Right ventricle myocardium inferior (tissue), 1 donor: ENCODE results near the gene CCL28. TPM values are rescaled to one million over a fixed set of nuclear protein-coding genes. Genes with fewer than 3 reads are reported as not detected.
A peak's percentile ranks its signal among the peaks of the same experiment; 100 is the strongest.
"Not testable (repeated sequence)": the region's sequence is repeated elsewhere in the genome, so short reads cannot be mapped to it uniquely, and the experiment has no call there.

Source experiments
- ATAC-seq: fragments of 200-7000 bp; cut with Tn5 transposase; one replicate; pipeline ENCODE4 v1.9.1; 2020; ENCODE audit warnings: mild to moderate bottlenecking, moderate library complexity
- DNase-seq: peaks from one replicate; pipeline ENCODE4 v3.0.0; 2021; ENCODE audit errors: missing footprints
- intact Hi-C: fragments of 100-400 bp; cut with DNase I; formaldehyde crosslinking; loops from one replicate; pipeline ENCODE4 v1.11.0; 2022
- long read RNA-seq: library from polyadenylated mRNA; unstranded; transcript quantifications from one replicate; pipeline ENCODE4 v2.0.0, GENCODE V29; 2021
- total RNA-seq: library from RNA; stranded (reverse); fragmentation: NEBNext Ultra II Directional; extraction: Animal tissue kit (Norgen Biotek cat#: 25700); gene quantifications from one replicate; pipeline ENCODE4 v1.2.1, GENCODE V29; 2021
- donor health status: DM: no; HTN: yes; CAD: no; lungs with severe emphysema.

CCL28 gene, protein sequence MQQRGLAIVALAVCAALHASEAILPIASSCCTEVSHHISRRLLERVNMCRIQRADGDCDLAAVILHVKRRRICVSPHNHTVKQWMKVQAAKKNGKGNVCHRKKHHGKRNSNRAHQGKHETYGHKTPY
- total RNA-seq = 0.81 TPM
- long read RNA-seq, partial matches to known transcripts = 0 of 1 reads
- long read RNA-seq, other reads (novel, unspliced or antisense) = 1 of 1 reads

DNA sequence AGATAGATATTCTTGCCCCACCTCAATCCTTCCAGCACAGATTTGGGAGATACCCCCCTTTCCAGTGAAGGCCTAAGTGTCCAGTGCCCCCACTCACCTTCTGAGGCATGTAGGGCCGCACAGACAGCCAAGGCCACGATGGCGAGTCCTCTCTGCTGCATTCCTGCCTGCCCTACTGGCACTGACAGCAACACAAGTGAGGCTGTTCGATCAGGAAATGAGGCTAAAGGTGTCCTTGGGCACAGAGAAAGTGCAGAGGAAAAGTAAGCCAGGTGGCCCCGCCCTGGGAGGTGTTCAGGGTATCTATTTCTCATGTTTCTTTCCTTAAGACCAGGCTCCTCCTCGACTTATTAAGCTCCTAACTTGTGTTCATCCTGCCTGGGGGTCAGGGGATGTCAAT lies at the start of gene CCL28:
Gene CCL28 (minus strand): TSS at position 236 of the 400 bp plus-strand sequence. CDS start 75 bp downstream, at position 161.
- DNase-seq (no peak), ATAC-seq (no peak)
- intact Hi-C loops = no loop called here

DNA sequence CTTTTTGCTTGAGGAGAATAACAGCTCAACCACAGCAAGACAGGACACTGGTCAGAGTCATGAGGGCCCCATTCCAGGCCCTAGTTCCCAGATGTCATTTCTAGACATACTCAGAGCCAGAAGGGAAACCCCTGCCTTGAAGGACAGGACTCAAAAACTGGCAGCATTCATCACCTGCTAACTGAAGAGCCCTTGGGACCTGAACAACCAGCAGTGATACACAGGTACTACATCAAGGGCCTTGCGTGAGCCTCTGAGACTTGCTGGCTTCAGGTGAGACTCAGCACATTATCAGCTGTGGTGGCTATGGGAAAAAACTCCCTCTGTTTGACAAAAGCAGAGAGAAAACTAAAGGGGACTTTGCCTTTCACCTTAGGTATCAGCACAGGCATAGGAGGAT lies 48.9 kb upstream of the CCL28 start:
- DNase-seq (no peak), ATAC-seq (no peak)
- intact Hi-C loops = no loop called here

DNA sequence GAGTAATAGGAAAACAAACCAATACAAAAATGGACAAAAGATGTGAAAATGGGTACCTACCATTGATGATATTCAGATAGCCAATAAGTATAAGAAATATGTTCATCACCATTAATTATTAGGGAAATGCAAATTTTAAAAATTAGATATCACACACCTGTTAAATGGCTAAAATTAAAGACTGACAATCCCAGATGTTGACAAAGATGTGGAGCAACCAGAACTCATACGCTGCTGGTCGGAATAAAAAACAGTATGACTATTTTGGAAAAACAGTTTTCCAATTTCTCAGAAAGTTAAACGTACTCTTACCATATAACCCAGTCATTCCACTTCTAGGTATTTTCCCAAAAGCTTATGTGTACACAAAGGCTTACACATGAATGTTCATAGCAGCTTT lies 44.4 kb upstream of the CCL28 start:
- DNase-seq (no peak), ATAC-seq (no peak)
- intact Hi-C loops = no loop called here

DNA sequence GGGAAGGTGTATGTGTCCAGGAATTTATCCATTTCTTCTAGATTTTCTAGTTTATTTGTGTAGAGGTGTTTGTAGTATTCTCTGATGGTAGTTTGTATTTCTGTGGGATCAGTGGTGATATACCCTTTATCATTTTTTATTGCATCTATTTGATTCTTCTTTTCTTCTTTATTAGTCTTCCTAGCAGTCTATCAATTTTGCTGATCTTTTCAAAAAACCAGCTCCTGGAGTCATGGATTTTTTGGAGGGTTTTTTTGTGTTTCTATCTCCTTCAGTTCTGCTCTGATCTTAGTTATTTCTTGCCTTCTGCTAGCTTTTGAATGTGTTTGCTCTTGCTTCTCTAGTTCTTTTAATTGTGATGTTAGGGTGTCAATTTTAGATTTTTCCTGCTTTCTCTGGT lies 29.4 kb upstream of the CCL28 start:
- DNase-seq, intact Hi-C loops, ATAC-seq: not testable (repeated sequence)

- ATAC-seq = no peak
- intact Hi-C loops = no loop called here
- DNase-seq = no peak
Measured at GRCh38 chr5:43437062-43437660, 25.0 kb upstream of the CCL28 start.

GRCh38 chr5:43433382-43433781 lies 21.2 kb upstream of the CCL28 start:
- ATAC-seq = no peak
- intact Hi-C loops = no loop called here
- DNase-seq = no peak

GRCh38 chr5:43432486-43433375 lies 20.5 kb upstream of the CCL28 start:
- intact Hi-C loops = no loop called here
- no peak for DNase-seq
- ATAC-seq = peak; percentile 97

- ATAC-seq (no peak), DNase-seq (no peak)
- intact Hi-C loops = no loop called here
Measured at GRCh38 chr5:43429706-43430105, 17.5 kb upstream of the CCL28 start.

- intact Hi-C loops = no loop called here
- no peak for ATAC-seq
- DNase-seq = no peak
Measured at GRCh38 chr5:43429016-43429415, 16.8 kb upstream of the CCL28 start.

- intact Hi-C loops = no loop called here
- ATAC-seq = no peak
- no peak for DNase-seq
Measured at GRCh38 chr5:43427306-43427705, 15.1 kb upstream of the CCL28 start.

DNA sequence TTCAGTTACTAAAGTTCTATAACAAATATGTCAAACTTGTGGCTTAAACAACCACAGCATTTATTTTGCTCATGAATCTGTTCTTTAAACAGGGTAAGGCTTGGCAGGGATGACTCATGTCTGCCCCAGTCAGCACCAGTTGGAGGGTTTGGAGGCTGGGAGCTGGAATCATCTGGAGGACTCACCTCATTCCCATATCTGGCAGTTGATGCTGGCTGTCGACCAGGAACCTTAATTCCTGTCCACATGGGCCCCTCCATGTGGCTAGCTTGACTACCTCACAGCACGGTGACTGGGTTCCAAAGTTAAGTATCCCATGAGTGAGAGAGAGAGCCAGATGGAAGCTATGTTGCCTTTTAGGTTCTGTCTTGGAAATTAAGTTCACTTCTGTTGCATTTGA lies 13.8 kb upstream of the CCL28 start:
- DNase-seq = no peak
- no peak for ATAC-seq
- intact Hi-C loops = no loop called here

DNA sequence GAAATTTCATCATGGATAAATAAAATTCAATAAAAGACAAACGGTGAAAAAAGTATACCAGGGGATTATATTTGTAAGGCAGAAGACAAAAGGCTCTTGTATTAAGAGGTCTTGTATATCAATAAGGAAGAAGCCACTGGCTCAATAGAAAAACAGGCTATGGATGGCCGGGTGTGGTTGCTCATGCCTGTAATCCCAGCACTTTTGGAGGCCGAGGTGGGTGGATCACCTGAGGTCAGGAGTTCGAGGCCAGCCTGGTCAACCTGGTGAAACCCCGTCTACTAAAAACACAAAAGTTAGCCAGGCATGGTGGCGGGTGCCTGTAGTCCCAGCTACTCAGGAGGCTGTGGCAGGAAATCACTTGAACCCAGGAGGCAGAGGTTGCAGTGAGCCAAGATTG lies 10.9 kb upstream of the CCL28 start:
- ATAC-seq, DNase-seq, intact Hi-C loops: not testable (repeated sequence)

GRCh38 chr5:43422143-43422542 lies 10.0 kb upstream of the CCL28 start:
- intact Hi-C loops = no loop called here
- DNase-seq (no peak), ATAC-seq (no peak)

DNA sequence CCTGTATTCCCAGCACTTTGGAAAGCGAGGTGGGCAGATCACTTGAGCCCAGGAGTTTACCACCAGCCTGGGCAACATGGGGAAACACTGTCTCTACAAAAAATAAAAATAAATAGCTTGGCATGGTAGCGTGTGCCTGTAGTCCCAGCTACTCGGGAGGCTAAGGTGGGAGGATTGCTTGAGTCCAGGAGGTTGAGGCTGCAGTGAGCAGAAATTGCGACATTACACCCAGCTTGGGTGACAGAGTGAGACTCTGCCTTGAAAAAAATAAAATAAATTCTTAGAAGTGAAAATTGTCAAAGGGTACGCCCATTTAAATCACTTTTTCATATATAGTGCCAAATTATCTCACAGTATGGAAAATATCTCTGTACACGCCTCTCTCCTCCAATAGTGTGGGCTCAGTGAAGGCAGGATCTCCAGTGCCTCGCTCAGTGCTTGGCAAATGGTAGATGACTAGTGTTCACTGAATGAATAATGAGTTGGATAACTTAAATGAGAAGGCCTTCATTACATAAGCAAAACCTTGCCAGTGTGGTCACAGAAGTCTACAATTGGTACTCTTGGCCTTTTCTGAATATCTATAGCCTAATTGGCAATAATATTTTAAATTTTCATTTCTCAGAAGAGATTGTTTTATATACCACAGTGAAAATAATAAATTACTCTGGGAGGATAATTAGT lies 9.4 kb upstream of the CCL28 start:
- DNase-seq (no peak), ATAC-seq (no peak)
- intact Hi-C loops = no loop called here

GRCh38 chr5:43420241-43420640 lies 8.1 kb upstream of the CCL28 start:
- intact Hi-C loops = no loop called here

DNA sequence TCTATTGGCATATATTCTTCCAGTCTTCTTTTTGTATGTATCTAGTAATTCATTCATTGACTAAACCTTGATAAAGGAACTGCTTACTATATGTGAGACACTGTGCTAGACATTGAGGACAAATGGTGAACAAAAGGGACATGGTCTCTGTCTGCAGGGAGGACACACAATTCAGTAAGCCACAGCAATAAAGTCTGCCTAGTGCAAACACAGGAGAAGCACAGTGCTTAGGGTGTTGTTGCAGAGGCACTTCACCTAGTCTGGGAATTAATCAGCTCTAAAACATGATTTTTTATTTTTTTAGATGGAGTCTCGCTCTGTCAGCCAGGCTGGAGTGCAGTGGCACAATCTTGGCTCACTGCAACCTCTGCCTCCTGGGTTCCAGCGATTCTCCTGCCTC lies 6.4 kb upstream of the CCL28 start:
- intact Hi-C loops = no loop called here
- no peak for ATAC-seq
- DNase-seq = no peak

More at GRCh38 chr5:43420241-43420640, 8.1 kb upstream of the CCL28 start:
- ATAC-seq (no peak), DNase-seq (no peak)

DNA sequence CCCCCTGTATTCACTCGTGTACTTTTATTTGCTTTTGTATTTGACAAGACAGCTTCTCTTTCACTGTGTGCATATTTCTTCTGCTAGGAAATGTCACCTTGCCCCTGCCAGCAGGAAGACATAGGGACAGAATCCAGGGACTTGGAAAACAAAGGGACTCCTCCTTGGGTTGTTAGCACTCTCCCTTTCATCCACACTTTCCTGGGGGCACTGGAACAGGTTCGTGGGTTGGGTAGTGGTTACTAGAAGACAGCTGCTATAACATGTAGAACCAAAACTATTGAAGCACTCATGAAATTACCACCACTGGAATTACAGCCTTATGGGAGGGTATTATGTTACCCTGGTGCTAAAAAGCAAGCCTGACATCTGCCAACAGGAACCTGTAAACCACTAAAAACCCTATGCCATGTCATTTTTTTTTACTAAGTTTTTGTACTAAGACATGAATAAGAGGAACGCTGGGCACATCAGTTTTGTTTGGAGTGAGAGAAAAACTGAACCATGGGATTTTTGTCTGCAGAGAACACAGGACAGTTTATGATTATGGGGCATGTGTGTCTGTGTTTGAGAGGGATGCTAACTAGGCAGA lies 4.7 kb upstream of the CCL28 start:
- no peak for DNase-seq
- intact Hi-C loops = no loop called here
- no peak for ATAC-seq

GRCh38 chr5:43415935-43416802 lies 4.0 kb upstream of the CCL28 start:
- DNase-seq = no peak
- no peak for ATAC-seq
- intact Hi-C loops = no loop called here
